Stomach (tissue), 4 donors: ENCODE measurements around the gene TMPRSS7.

Source experiments
- CTCF ChIP-seq, 7 experiments: fragments of 450-650 bp in 4 of 7; fragments of 200-600 bp in 3 of 7; sonication (generic) in 3 of 7; IDR thresholded peaks; one replicate each; pipeline ENCODE4 v1.5.1; 2016 to 2019; ENCODE audit warnings: antibody characterized with exemption in 7 of 7, control low read depth in 2 of 7, mild to moderate bottlenecking in 1 of 7
- POLR2A ChIP-seq, 4 donors: fragments of 450-650 bp; IDR thresholded peaks; one replicate each; pipeline ENCODE4 v1.6.1; 2016; ENCODE audit warnings: antibody characterized with exemption in 4 of 4, control low read depth in 2 of 4, mild to moderate bottlenecking in 1 of 4, moderate library complexity in 1 of 4

GRCh38 chr3:112130638-112130993, 96.1 kb downstream of the TMPRSS7 start:
- TF ChIP-seq POLR2A (IDR thresholded peaks at IDR 0.05), result no peak
- TF ChIP-seq CTCF (IDR thresholded peaks at IDR 0.05), result no peak
